Testis (tissue), 3 donors: ENCODE data around the gene RAB6B. TPM values are rescaled to one million over a fixed set of nuclear protein-coding genes. Genes with fewer than 3 reads are reported as not detected.

Experiments used
- DNase-seq: peaks from one replicate; pipeline ENCODE4 v3.0.0-alpha.2; 2019
- H3K27ac ChIP-seq, 2 donors: fragments of 200-600 bp; sonication (generic); one replicate each; pipeline ENCODE4 v1.5.1; 2019
- H3K27me3 ChIP-seq: fragments of 200-600 bp; sonication (generic); one replicate; pipeline ENCODE4 v1.5.1; 2019
- H3K36me3 ChIP-seq: fragments of 200-600 bp; sonication (generic); one replicate; pipeline ENCODE4 v1.5.1; 2017; ENCODE audit warnings: low read depth; ENCODE audit errors: missing control alignments
- H3K4me1 ChIP-seq: fragments of 200-600 bp; sonication (generic); one replicate; pipeline ENCODE4 v1.5.1; 2019
- H3K4me3 ChIP-seq, 2 donors: fragments of 200-600 bp; sonication (generic); one replicate each; pipeline ENCODE4 v1.5.1; 2017 to 2019
- H3K9me3 ChIP-seq: fragments of 200-600 bp; sonication (generic); one replicate; pipeline ENCODE4 v1.5.1; 2017
- POLR2A ChIP-seq: fragments of 450-650 bp; IDR thresholded peaks from one replicate; pipeline ENCODE4 v1.6.1; 2017; ENCODE audit warnings: antibody characterized with exemption, mild to moderate bottlenecking, moderate library complexity
- WGBS, 2 donors: methylation state at CpG; one replicate each; pipeline ENCODE4 v1.1.5; 2018; 5-methylcytosine and 5-hydroxymethylcytosine counted together
- intact Hi-C: fragments of 100-400 bp; cut with DNase I; formaldehyde crosslinking; loops from one replicate; pipeline ENCODE4 v1.15.1; 2023; ENCODE audit warnings: low total_unique reads
- polyA plus RNA-seq: library from polyadenylated mRNA; stranded (reverse); fragments of 350-450 nt; fragmentation: Illumina TruSeq; extraction: RNeasy Lipid Tissue Mini Kit (QIAGEN cat#74804); gene quantifications from one replicate; pipeline ENCODE4 v1.2.3, GENCODE V29; 2014; ENCODE audit warnings: low read depth, low replicate concordance; ENCODE audit not compliant: insufficient read depth
- total RNA-seq, 2 donors: library from RNA; depleted of rRNA; stranded (reverse); fragments of >200 nt; gene quantifications; one replicate each; pipeline ENCODE4 v1.2.3, GENCODE V29; 2016
- TF ChIP-seq, protein P1 (sequence below), 3 experiments: fragments of 450-650 bp in 2 of 3; fragments of 200-600 bp in 1 of 3; sonication (generic) in 1 of 3; IDR thresholded peaks; one replicate each; pipeline ENCODE4 v1.5.1; 2016 to 2019; ENCODE audit warnings: antibody characterized with exemption in 3 of 3, mild to moderate bottlenecking in 2 of 3, moderate library complexity in 1 of 3

The RAB6B gene
- total and polyA plus RNA-seq, 3 donors from 2014 or later = 5.1 to 8.6 (median 7.0) TPM

DNA sequence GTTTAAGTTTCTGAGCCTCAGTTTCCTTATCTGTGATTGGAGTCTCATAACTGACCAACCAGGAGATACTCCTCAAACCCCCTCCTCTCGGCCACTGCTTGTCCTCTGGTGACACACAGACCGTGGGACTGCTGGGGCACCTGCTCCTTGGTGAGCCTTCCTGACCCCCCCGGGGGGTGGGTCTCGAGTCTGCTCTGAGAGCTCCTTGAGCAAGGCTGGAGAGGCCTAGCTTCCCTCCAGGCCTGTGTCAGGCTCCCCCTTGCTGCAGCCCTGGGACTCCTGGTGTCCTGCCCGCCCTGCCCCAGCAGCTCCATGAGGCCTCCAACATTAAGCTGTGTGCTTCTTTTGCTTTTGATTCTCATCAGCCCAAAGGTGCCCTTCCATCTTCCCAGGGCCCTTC is 62.4 kb downstream of the RAB6B start:
- H3K9me3 ChIP-seq = no peaks in the 10 kb centered on the region
- no peak overlapping the region for H3K4me3 ChIP-seq
- no peak for TF ChIP-seq POLR2A
- TF ChIP-seq, protein P1, sequence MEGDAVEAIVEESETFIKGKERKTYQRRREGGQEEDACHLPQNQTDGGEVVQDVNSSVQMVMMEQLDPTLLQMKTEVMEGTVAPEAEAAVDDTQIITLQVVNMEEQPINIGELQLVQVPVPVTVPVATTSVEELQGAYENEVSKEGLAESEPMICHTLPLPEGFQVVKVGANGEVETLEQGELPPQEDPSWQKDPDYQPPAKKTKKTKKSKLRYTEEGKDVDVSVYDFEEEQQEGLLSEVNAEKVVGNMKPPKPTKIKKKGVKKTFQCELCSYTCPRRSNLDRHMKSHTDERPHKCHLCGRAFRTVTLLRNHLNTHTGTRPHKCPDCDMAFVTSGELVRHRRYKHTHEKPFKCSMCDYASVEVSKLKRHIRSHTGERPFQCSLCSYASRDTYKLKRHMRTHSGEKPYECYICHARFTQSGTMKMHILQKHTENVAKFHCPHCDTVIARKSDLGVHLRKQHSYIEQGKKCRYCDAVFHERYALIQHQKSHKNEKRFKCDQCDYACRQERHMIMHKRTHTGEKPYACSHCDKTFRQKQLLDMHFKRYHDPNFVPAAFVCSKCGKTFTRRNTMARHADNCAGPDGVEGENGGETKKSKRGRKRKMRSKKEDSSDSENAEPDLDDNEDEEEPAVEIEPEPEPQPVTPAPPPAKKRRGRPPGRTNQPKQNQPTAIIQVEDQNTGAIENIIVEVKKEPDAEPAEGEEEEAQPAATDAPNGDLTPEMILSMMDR (IDR thresholded peaks at IDR 0.05) = no peak
- no peaks in the 10 kb centered on the region for H3K27me3 ChIP-seq
- no peaks in the 10 kb centered on the region for H3K4me1 ChIP-seq
- no peak for DNase-seq
- 94% methylated on average over 5 of the region's 5 CpGs; no CpG with 5 or more reads in 1 of the 2 donors for WGBS, 2 donors
- no peak overlapping the region for H3K27ac ChIP-seq
- H3K36me3 ChIP-seq = no peaks in the 10 kb centered on the region
- intact Hi-C loops = no loop called here

- Histone ChIP-seq H3K36me3 (no peaks in the 10 kb centered on the region), H3K4me1 (no peaks in the 10 kb centered on the region), H3K27me3 (no peaks in the 10 kb centered on the region), H3K27ac (no peak overlapping the region), H3K4me3 (no peak overlapping the region), H3K9me3 (no peaks in the 10 kb centered on the region)
- WGBS, 2 donors = 94 to 100% methylated on average over 1 to 10 of the region's 10 CpGs
- TF ChIP-seq, protein P1 (IDR thresholded peaks at IDR 0.05) = no peak
- no peak for TF ChIP-seq POLR2A
- no peak for DNase-seq
- intact Hi-C loops = no loop called here
Measured at GRCh38 chr3:133832802-133833144, 62.9 kb downstream of the RAB6B start.

- DNase-seq = no peak
- Histone ChIP-seq H3K4me3 (no peak overlapping the region), H3K36me3 (no peaks in the 10 kb centered on the region), H3K4me1 (no peaks in the 10 kb centered on the region), H3K27me3 (no peaks in the 10 kb centered on the region), H3K27ac (no peak overlapping the region), H3K9me3 (no peaks in the 10 kb centered on the region)
- intact Hi-C loops = no loop called here
- TF ChIP-seq, protein P1 (IDR thresholded peaks at IDR 0.05) = no peak
- no peak for TF ChIP-seq POLR2A
- 74 to 92% methylated on average over 12 to 13 of the region's 13 CpGs for WGBS, 2 donors
Measured at GRCh38 chr3:133831966-133832801, 63.5 kb downstream of the RAB6B start.

GRCh38 chr3:133830071-133830470 is 65.6 kb downstream of the RAB6B start:
- no peak overlapping the region for H3K4me3 ChIP-seq
- no peak for DNase-seq
- H3K4me1 ChIP-seq = no peaks in the 10 kb centered on the region
- intact Hi-C loops = no loop called here
- H3K9me3 ChIP-seq = no peaks in the 10 kb centered on the region
- no peaks in the 10 kb centered on the region for H3K36me3 ChIP-seq
- TF ChIP-seq, protein P1 (IDR thresholded peaks at IDR 0.05) = no peak
- TF ChIP-seq POLR2A = no peak
- WGBS, 2 donors = 94 to 95% methylated on average over 3 of the region's 3 CpGs
- no peaks in the 10 kb centered on the region for H3K27me3 ChIP-seq
- no peak overlapping the region for H3K27ac ChIP-seq

DNA sequence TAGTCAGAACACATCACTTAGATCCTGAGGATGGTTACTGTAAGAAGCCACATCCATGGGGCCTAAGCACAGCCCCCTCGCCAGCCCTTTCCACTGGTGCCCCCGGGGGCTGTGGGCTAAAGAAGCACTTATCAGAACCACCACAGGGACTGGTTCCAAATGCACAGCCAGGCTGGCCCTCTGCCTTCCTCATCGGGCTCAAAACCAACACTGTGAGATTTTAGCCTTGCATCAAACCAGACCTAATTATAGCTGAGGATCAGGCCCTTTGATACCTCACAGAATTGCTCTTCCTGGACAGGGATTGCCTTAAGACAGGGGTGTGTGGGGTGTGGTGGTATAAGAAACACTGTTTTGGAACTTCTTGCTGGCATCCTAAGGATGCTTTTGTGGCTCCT is 66.4 kb downstream of the RAB6B start:
- WGBS, 2 donors = 76 to 100% methylated on average over 2 to 3 of the region's 3 CpGs
- intact Hi-C loops = no loop called here
- no peak for DNase-seq

More for the DNA sequence above, 66.4 kb downstream of the RAB6B start:
- TF ChIP-seq, protein P1 (IDR thresholded peaks at IDR 0.05) = no peak
- no peak for TF ChIP-seq POLR2A
- H3K4me1 ChIP-seq = no peaks in the 10 kb centered on the region
- no peaks in the 10 kb centered on the region for H3K9me3 ChIP-seq
- H3K36me3 ChIP-seq = no peaks in the 10 kb centered on the region
- no peak overlapping the region for H3K27ac ChIP-seq
- H3K27me3 ChIP-seq = no peaks in the 10 kb centered on the region
- no peak overlapping the region for H3K4me3 ChIP-seq
